Activated CD8-positive, alpha-beta memory T cell treated with anti-CD3 and anti-CD28 coated beads, Interleukin-2, amount 10 ng/mL, durations not matched to agents 7 days and 5 days (primary cell): Measurements from ENCODE around the gene YKT6. TPM values are rescaled to one million over a fixed set of nuclear protein-coding genes. Genes with fewer than 3 reads are reported as not detected.

Source experiments
- ATAC-seq: fragments of 150-1000 bp; cut with Tn5 transposase; one replicate; pipeline ENCODE4 v1.10.0; 2021; ENCODE audit warnings: moderate library complexity
- CTCF ChIA-PET: fragments of 350-600 bp; sonication (Branson Sonifier 250); formaldehyde crosslinking; loops from one replicate; lab custom pipeline; 2021; ENCODE audit warnings: antibody characterized with exemption; lab: Charles Lee
- DNase-seq: peaks from one replicate; pipeline ENCODE4 v3.0.0-alpha.2; 2020
- H3K27ac Mint-ChIP-seq: one replicate; pipeline ENCODE4 v1.8.0; 2021; ENCODE audit warnings: mild to moderate bottlenecking, mixed read lengths
- H3K27me3 Mint-ChIP-seq: one replicate; pipeline ENCODE4 v1.8.0; 2021; ENCODE audit warnings: mixed read lengths
- H3K36me3 Mint-ChIP-seq: one replicate; pipeline ENCODE4 v1.8.0; 2021; ENCODE audit warnings: mild to moderate bottlenecking, mixed read lengths
- H3K4me1 Mint-ChIP-seq: one replicate; pipeline ENCODE4 v1.8.0; 2021; ENCODE audit warnings: mixed read lengths
- H3K4me3 Mint-ChIP-seq: one replicate; pipeline ENCODE4 v1.8.0; 2021; ENCODE audit warnings: mild to moderate bottlenecking, moderate library complexity, mixed read lengths
- H3K9me3 Mint-ChIP-seq: one replicate; pipeline ENCODE4 v1.8.0; 2022; ENCODE audit warnings: low read depth, mixed read lengths
- total RNA-seq, 2 experiments: library from RNA; stranded (reverse); gene quantifications; one replicate each; pipeline ENCODE4 v1.2.3, GENCODE V29; 2021

Gene YKT6
- total RNA-seq, 2 experiments from 2014 or later = 57.9 to 68.3 TPM

DNA sequence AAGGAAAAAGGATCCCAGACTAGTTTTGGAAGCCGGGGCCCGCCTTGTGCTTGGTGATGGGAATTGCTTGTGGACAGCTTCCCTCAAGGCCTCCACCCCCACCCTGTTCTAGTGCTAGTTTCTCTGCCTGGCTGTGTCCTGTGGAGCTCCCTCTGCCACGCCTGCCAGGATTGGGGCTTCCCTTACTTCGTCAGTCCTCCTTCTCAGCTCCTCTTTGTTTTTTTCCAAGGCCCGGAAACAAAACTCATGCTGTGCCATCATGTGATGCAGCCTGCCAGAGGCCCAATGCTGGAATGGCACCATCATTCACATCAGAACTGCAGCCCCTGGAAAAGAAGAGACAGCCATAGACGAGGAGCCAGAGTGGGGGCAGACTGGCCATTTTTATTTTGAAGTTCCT is 11.2 kb downstream of the YKT6 start:
- ATAC-seq = no peak
- CTCF ChIA-PET = interaction anchor here (4.0 kb wide), 1 partner anchor 11 kb away, joined by 14 read pairs; the partner anchor contains the start of gene YKT6
- peaks cover 20% of the 10 kb centered on the region for H3K36me3 Mint-ChIP-seq

DNA sequence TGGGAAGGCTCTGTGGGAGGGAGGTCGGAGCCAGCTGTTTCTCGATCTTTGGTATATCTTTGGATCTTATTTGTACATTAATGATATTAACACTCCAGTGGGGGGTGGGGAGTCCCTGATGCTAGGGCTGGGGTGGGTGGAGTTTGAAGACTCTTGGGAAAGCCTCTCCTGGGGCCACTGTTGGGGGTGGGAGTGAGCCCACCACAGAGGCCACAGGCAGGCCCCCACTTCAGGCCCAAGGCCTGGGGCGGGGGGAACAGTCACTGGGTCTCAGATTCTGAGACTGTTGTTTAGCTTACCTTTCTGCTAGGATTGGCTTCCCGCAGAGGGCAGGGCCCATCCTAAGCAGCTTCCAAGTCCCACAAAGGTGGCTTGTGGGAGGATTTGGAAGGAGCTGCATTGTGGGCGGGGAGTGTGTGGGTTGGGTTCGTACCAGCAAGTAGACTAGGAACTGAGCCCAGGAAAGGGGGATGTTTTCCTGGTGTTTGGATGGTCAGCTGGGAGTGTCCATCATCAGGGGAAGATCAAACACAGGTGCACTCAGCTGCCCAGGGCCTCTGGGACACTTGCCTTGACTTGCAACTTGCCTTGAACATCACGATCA is 11.9 kb downstream of the YKT6 start:
- H3K27me3 Mint-ChIP-seq = no peaks in the 10 kb centered on the region

More for the DNA sequence above, 11.2 kb downstream of the YKT6 start:
- Mint-ChIP-seq H3K9me3 (no peaks in the 10 kb centered on the region), H3K27ac (no peak overlapping the region), H3K4me1 (peaks cover 10% of the 10 kb centered on the region), H3K27me3 (no peaks in the 10 kb centered on the region), H3K4me3 (no peak overlapping the region)
- no peak for DNase-seq

DNA sequence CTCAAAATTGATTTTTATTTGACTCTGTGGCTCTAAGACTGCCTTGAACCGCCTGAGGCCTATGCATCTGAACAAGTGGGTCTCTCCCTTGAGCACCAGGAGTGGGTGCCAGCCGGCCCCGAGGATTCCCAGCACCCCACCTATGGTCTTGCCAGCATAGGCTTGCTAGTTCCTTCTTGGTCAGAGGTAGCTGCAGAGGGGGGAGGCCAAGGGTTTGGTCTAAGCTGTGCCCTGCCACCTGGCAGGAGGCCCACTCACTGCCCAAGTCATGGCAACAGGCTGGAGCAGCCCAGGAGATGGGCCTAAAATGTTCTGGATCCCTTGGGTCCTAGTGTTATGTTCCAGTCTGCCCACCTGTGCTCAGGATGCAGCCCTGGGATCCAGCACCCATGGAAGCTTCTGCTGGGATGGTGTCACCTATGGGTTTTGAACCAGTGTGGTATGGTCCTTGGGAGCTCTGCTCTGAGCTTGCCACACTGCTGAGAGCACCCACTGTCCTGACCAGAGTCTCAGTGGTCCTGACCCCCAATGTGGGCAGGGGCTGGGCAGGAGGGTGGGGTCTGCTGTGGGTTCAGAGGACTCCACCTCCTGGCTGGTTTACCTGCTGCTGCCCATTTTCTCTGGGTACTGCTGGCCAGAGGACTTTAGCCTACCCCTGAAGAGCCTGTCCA is 12.6 kb downstream of the YKT6 start:
- ATAC-seq = no peak

More for the DNA sequence above, 11.9 kb downstream of the YKT6 start:
- CTCF ChIA-PET = interaction anchor here (4.0 kb wide), 1 partner anchor 12 kb away, joined by 14 read pairs; the partner anchor contains the start of gene YKT6
- no peak overlapping the region for H3K4me3 Mint-ChIP-seq
- H3K4me1 Mint-ChIP-seq = peaks cover 10% of the 10 kb centered on the region
- H3K36me3 Mint-ChIP-seq = peaks cover 20% of the 10 kb centered on the region
- ATAC-seq (no peak), DNase-seq (no peak)
- no peaks in the 10 kb centered on the region for H3K9me3 Mint-ChIP-seq
- no peak overlapping the region for H3K27ac Mint-ChIP-seq

DNA sequence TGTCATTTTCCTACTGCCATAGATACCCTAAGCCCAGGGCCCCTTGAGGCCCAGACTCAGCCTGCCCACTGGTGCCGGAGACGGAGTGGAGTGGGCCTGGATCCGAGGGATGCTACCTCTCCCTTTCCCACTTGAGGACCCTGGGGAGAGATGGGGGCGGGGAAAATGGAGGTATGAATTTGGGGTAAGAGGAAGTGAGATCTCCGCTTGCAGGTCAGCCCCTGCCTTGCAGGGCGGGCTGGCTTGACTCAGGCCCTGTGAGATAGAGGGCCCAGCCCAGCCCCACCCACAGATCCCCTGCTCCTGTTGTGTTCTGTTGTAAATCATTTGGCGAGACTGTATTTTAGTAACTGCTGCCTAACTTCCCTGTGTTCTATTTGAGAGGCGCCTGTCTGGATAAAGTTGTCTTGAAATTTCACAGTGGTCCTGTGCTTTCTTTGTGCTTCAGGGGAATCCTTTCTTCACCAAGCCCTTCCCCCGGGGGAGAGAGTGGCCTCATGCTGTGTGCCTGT is 13.2 kb downstream of the YKT6 start:
- no peak overlapping the region for H3K27ac Mint-ChIP-seq
- no peaks in the 10 kb centered on the region for H3K9me3 Mint-ChIP-seq
- no peak for DNase-seq
- H3K4me3 Mint-ChIP-seq = no peak overlapping the region
- no peaks in the 10 kb centered on the region for H3K27me3 Mint-ChIP-seq
- ATAC-seq = no peak
- H3K36me3 Mint-ChIP-seq = peaks cover 15% of the 10 kb centered on the region
- peaks cover 10% of the 10 kb centered on the region for H3K4me1 Mint-ChIP-seq
- CTCF ChIA-PET = interaction anchor here (1.0 to 4.0 kb wide), 5 partner anchors 13 to 359 kb away, joined by 3 to 14 read pairs (median 4); partner anchors contain the start of gene YKT6

More for the DNA sequence above, 12.6 kb downstream of the YKT6 start:
- Mint-ChIP-seq H3K27me3 (no peaks in the 10 kb centered on the region), H3K9me3 (no peaks in the 10 kb centered on the region), H3K36me3 (peaks cover 18% of the 10 kb centered on the region), H3K4me1 (peaks cover 10% of the 10 kb centered on the region), H3K4me3 (no peak overlapping the region), H3K27ac (no peak overlapping the region)
- CTCF ChIA-PET = interaction anchor here (4.0 kb wide), 1 partner anchor 13 kb away, joined by 14 read pairs; the partner anchor contains the start of gene YKT6
- DNase-seq = no peak

DNA sequence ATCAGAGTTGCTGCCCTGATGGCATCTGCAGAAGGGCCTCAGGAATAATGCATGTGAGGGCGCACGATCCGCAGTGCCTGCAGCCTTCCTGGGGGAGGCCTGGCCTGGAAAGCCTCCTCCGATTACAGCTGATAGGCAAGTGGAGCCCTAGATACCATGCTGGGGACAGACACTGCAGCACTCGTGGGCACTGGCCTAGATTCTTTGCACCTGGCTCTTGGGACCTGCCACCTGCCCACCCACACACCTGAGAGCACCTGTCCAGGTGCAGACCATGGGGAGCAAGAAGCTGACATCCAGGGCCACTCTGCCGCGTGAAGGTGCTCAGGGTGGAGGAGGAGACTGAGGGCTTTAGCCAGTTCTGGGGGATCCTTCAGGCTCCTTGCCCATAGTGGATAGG is 14.8 kb downstream of the YKT6 start:
- H3K4me1 Mint-ChIP-seq = peaks cover 10% of the 10 kb centered on the region
- ATAC-seq (no peak), DNase-seq (no peak)
- H3K4me3 Mint-ChIP-seq = no peak overlapping the region
- CTCF ChIA-PET = interaction anchor here (4.0 kb wide), 1 partner anchor 15 kb away, joined by 14 read pairs; the partner anchor contains the start of gene YKT6
- no peaks in the 10 kb centered on the region for H3K9me3 Mint-ChIP-seq
- no peaks in the 10 kb centered on the region for H3K27me3 Mint-ChIP-seq
- peaks cover 7% of the 10 kb centered on the region for H3K36me3 Mint-ChIP-seq
- no peak overlapping the region for H3K27ac Mint-ChIP-seq

DNA sequence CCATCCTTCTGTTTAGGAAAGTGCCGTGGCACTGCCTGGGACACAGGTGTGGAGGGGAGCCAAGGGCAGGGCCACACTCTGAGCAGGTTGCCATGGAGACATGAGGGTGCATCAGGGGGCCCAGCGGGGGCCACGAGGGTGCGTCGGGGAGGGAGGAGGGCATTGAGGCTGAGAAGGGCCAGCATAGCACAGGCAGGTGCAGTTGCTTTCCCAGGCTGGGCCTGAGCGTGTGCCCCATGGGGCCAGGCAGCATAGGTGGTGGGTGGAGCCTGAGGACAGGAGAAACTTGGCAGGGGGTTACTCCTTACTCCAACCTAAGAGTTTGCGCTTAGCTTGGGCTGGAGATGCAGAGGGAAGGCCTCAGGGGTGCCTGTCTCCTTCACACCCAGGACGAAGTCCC is 15.2 kb downstream of the YKT6 start:
- Mint-ChIP-seq H3K9me3 (no peaks in the 10 kb centered on the region), H3K4me1 (peaks cover 10% of the 10 kb centered on the region)
- CTCF ChIA-PET = no interaction called here

DNA sequence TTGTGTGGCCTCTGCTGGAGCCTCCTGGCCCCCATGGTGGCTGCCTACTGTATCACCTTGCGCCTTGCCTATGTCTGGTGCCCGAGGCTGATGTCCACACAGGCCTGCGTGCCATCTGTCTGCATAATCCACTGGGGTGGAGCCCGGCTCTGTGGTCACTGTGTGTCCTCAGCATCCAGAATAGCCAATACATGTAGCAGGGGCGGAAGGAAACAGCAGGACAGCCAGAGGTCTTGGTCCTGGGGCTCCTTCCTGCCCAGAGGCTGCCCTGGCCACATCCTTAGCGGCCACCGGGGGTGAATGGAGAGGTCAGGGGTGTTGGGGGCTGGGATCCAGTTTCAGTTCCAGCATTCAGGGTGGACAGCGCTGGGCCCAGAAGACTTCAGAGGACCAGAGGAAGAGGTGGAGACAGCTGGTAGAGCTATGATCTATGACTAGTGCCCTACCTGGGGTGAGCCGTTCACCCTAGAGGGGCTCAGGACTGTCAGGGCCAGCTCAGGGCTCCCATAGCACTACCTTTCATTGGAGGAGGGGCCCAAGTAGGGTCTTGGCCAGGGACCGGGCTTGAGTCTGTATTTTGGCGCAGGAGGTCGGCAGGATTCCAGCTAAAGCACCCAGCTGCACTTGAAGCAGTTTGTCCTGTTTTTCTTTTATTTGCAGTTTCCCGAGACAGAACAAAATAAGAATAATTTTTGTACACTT is 15.9 kb downstream of the YKT6 start:
- peaks cover 1% of the 10 kb centered on the region for H3K36me3 Mint-ChIP-seq
- ATAC-seq = no peak
- H3K4me1 Mint-ChIP-seq = peaks cover 5% of the 10 kb centered on the region
- H3K27ac Mint-ChIP-seq = no peak overlapping the region
- CTCF ChIA-PET = no interaction called here
- H3K27me3 Mint-ChIP-seq = no peaks in the 10 kb centered on the region
- no peak overlapping the region for H3K4me3 Mint-ChIP-seq
- DNase-seq = no peak
- H3K9me3 Mint-ChIP-seq = no peaks in the 10 kb centered on the region

More for the DNA sequence above, 15.2 kb downstream of the YKT6 start:
- H3K27ac Mint-ChIP-seq = no peak overlapping the region
- DNase-seq (no peak), ATAC-seq (no peak)
- peaks cover 4% of the 10 kb centered on the region for H3K36me3 Mint-ChIP-seq
- no peaks in the 10 kb centered on the region for H3K27me3 Mint-ChIP-seq
- no peak overlapping the region for H3K4me3 Mint-ChIP-seq

DNA sequence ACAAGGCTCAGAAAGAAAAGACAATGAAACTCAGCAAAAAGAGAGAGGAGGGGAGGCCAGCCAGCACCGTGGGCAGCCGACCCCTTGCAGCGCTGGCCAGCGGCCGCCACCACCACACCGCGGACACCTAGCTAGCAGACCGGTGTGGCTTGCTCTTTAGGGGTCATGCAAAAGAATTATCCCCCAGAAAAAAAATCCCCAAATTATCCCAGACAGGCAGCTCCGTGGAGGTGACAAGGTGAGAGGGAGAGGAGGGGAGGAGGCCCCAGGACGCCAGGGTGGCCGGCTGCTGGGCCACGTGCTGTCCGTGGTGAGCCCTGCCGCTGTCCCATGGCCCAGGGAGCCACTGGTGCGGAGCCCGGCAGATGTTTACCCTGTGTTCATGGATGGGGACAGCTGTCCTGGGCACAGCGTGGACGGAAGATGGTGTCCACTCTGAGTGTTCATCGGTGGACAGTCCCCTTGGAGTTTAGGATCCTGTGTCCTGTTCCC is 16.5 kb downstream of the YKT6 start:
- no peaks in the 10 kb centered on the region for H3K9me3 Mint-ChIP-seq
- H3K4me1 Mint-ChIP-seq = no peaks in the 10 kb centered on the region
- no peak overlapping the region for H3K4me3 Mint-ChIP-seq
- H3K27ac Mint-ChIP-seq = no peak overlapping the region
- ATAC-seq = no peak
- DNase-seq = no peak
- CTCF ChIA-PET = no interaction called here
- H3K27me3 Mint-ChIP-seq = no peaks in the 10 kb centered on the region
- H3K36me3 Mint-ChIP-seq = no peaks in the 10 kb centered on the region

DNA sequence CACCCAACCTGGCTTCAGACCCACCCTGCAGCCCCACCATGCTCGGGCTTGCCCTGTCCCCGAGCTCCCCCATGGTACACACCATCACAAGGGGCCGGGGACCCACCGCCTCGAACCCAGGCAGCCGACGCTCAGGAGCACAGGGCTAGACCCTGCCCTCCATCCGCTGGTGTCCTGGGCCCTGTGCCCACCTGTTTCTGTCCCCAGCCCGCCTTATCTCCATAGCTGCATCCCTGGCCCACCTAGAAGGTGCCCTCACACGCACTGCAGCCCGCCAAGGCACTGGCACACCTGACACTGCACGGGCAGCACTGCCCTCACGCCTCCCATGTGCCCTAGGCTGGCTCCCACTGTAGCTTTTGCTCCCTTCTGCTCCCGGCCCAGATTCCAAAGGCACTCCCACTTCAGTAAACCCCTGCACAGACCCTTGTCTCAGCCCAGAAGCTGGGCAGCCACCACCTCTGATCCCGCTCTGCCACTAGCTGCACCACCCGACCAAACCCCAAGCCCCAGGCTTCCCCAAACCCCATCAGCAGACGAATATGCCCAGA is 17.1 kb downstream of the YKT6 start:
- no peak overlapping the region for H3K27ac Mint-ChIP-seq
- no peaks in the 10 kb centered on the region for H3K36me3 Mint-ChIP-seq
- DNase-seq (no peak), ATAC-seq (no peak)
- H3K9me3 Mint-ChIP-seq = no peaks in the 10 kb centered on the region
- no peaks in the 10 kb centered on the region for H3K4me1 Mint-ChIP-seq
- no peaks in the 10 kb centered on the region for H3K27me3 Mint-ChIP-seq
- CTCF ChIA-PET = interaction anchor here (1.3 kb wide), 1 partner anchor 347 kb away, joined by 3 read pairs; no protein-coding TSS in a partner anchor
- no peak overlapping the region for H3K4me3 Mint-ChIP-seq

DNA sequence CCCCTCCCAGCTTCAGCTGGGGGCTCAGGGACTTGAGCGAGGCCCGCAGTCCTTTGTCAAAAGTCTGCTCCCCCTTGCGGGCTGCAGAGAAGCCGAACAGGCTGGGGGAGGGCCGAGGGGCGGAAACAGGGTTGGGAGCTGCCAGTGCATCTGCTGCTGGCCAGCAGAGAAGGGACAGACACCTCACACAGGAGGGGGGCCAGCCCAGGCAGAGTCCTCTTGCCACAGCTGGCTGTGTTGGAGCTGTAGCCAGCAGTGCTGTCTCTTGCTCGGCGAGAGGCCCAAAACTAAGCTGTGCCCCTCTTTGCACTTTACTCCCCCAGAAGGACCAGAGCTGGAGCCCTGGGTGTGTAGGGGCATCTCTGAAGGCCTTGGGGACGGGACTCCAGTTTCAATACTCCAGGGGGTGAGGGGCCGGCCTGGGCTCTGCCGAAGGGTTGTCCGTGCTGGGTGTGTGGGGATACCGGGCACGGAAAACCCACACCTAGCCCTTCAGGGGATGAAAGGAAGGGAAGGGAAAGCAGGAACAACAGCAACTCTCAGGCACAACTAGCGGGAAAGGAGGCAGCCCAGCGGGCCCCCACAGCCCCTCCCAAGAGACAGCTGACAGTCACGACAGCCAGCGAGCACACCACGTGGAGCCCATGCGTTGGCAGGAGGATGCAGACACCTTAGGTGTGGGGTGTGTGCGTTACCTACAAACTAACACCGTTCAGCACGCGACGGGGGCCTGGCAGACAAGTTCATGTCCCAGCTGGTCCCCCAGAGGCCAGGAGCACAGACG is 17.8 kb downstream of the YKT6 start:
- DNase-seq = no peak

DNA sequence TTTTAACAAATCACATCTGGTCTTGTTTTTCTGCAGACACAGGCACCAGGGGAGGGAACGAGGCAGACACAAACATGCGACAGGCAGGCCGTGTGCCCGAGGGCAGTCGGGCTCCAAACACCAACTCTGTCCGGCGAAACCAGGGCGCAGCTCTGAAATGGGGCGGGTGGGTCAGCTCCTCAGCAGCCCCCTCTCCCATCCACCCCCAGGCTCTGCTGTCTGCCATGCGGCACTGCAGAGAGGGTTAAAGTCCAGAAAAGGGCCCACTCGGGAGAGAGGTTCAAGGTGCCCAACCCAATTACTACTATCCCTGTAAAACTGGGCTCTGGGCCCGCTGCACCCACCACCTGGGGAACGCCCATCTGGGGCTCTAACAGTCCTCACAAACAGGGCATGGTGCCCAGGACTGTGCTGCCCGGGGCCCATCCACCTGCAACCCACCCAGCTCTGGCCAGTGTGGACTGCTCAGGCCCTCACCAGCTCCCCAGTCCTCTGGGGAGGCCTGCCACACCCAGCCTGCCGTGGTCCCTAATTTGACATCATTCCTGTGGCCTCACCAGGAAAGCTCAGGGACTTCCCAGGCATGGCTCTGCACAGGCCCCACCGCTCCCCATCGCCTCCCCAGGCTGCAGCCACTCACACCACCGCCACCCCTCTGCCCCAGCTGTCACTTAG is 18.7 kb downstream of the YKT6 start:
- Mint-ChIP-seq H3K36me3 (no peaks in the 10 kb centered on the region), H3K27ac (no peak overlapping the region), H3K27me3 (peaks cover 2% of the 10 kb centered on the region), H3K4me1 (no peaks in the 10 kb centered on the region), H3K4me3 (no peak overlapping the region), H3K9me3 (no peaks in the 10 kb centered on the region)
- no peak for DNase-seq
- ATAC-seq = no peak
- CTCF ChIA-PET = interaction anchor here (0.7 to 1.3 kb wide), 3 partner anchors 21 to 351 kb away, joined by 3 read pairs; no protein-coding TSS in a partner anchor

More for the DNA sequence above, 17.8 kb downstream of the YKT6 start:
- no peak for ATAC-seq
- Mint-ChIP-seq H3K9me3 (no peaks in the 10 kb centered on the region), H3K4me1 (no peaks in the 10 kb centered on the region), H3K4me3 (no peak overlapping the region), H3K27me3 (no peaks in the 10 kb centered on the region), H3K27ac (no peak overlapping the region), H3K36me3 (no peaks in the 10 kb centered on the region)
- CTCF ChIA-PET = interaction anchor here (0.7 to 1.3 kb wide), 3 partner anchors 22 to 352 kb away, joined by 3 read pairs; no protein-coding TSS in a partner anchor

DNA sequence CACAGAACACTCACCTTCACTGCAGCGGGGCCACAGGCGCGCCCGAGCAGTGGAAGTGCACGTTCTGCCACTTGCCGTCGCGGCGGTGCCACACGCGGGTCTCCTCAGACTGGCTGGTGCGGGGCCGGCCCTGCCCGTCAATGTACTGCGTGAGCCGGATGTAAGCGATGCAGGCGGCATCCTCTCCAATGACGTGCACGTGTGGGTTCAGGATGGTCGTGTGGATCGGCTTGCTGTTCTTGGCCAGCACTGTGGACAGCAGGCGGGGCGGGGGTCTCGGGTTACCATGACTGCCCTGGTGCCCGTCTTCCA is 19.2 kb downstream of the YKT6 start:
- H3K27me3 Mint-ChIP-seq = peaks cover 2% of the 10 kb centered on the region

More for the DNA sequence above, 19.2 kb downstream of the YKT6 start:
- Mint-ChIP-seq H3K27ac (no peak overlapping the region), H3K36me3 (no peaks in the 10 kb centered on the region), H3K4me1 (no peaks in the 10 kb centered on the region), H3K9me3 (no peaks in the 10 kb centered on the region), H3K4me3 (no peak overlapping the region)
- CTCF ChIA-PET = no interaction called here
- DNase-seq (no peak), ATAC-seq (no peak)
